ENCODE measurements around the gene U2AF2. TPM values are rescaled to one million over a fixed set of nuclear protein-coding genes. Genes with fewer than 3 reads are reported as not detected.

U2AF2 gene
- polyA plus RNA-seq, 1 donor (not counting 4 experiments of a cell fraction or from before 2014, with no cell fraction given), result 109 TPM

GRCh38 chr19:55667958-55668357, 13.1 kb downstream of the U2AF2 start:
- TF ChIP-seq EZH2 (IDR thresholded peaks at IDR 0.05; ENCODE audit: low read length) (no peak), CTCF (optimal IDR thresholded peaks at IDR 0.05 in 1 of 3, IDR thresholded peaks at IDR 0.05 in 1 of 3, conservative IDR thresholded peaks at IDR 0.05 in 1 of 3; ENCODE audit: extremely low read depth in 1 of 3, insufficient read depth in 2 of 3, low read length in 3 of 3) (no peak)
- no peak overlapping the region for H2AFZ ChIP-seq (ENCODE audit: control insufficient read depth, low read length)
- peaks cover 9% of the 10 kb centered on the region for H3K4me1 ChIP-seq (ENCODE audit: control insufficient read depth, extremely low read depth, insufficient read depth, low read length)
- no peaks in the 10 kb centered on the region for H3K9me3 ChIP-seq (ENCODE audit: control insufficient read depth, low read depth, low read length)
- peaks cover 49% of the 10 kb centered on the region for H4K20me1 ChIP-seq (ENCODE audit: control insufficient read depth, extremely low read depth, insufficient read depth, low read length)
- no peak overlapping the region for H3K4me2 ChIP-seq (ENCODE audit: control insufficient read depth, extremely low read depth, insufficient read depth, low read depth, low read length)
- DNase-seq (ENCODE audit: low read depth, low spot score) (no peak), FAIRE-seq (no peak)
- dilution Hi-C loops (cut with MboI; ENCODE audit: extremely low pct_ligation_motif_present, low sequenced_read_pairs), result no loop called here
- no peak overlapping the region for H3K9ac ChIP-seq (ENCODE audit: control insufficient read depth, extremely low read depth, insufficient read depth, low read length)
- H3K27me3 ChIP-seq (ENCODE audit: control insufficient read depth, extremely low read depth, insufficient read depth, low read length), result no peaks in the 10 kb centered on the region
- no peak overlapping the region for H3K4me3 ChIP-seq (ENCODE audit: control insufficient read depth in 2 of 3, extremely low read depth in 1 of 3, insufficient read depth in 2 of 3, low read depth in 1 of 3, low read length in 3 of 3)
- H3K79me2 ChIP-seq (ENCODE audit: control insufficient read depth, insufficient read depth, low read length), result peaks cover 90% of the 10 kb centered on the region
- H3K36me3 ChIP-seq (ENCODE audit: control insufficient read depth in 2 of 2, extremely low read depth in 1 of 2, insufficient read depth in 2 of 2, low read length in 2 of 2), result peaks cover 49 to 54% of the 10 kb centered on the region in 2 experiments
- H3K9me1 ChIP-seq (ENCODE audit: control insufficient read depth, extremely low read depth, insufficient read depth, low read length), result peaks cover 2% of the 10 kb centered on the region
- H3K27ac ChIP-seq (ENCODE audit: control insufficient read depth, insufficient read depth, low read length), result no peak overlapping the region

- H3K9me3 ChIP-seq (ENCODE audit: control insufficient read depth, low read depth, low read length), result no peaks in the 10 kb centered on the region
- no peaks in the 10 kb centered on the region for H3K27me3 ChIP-seq (ENCODE audit: control insufficient read depth, extremely low read depth, insufficient read depth, low read length)
- H4K20me1 ChIP-seq (ENCODE audit: control insufficient read depth, extremely low read depth, insufficient read depth, low read length), result peaks cover 48% of the 10 kb centered on the region
- TF ChIP-seq CTCF (optimal IDR thresholded peaks at IDR 0.05 in 1 of 3, IDR thresholded peaks at IDR 0.05 in 1 of 3, conservative IDR thresholded peaks at IDR 0.05 in 1 of 3; ENCODE audit: extremely low read depth in 1 of 3, insufficient read depth in 2 of 3, low read length in 3 of 3) (no peak), EZH2 (IDR thresholded peaks at IDR 0.05; ENCODE audit: low read length) (no peak)
- H3K36me3 ChIP-seq (ENCODE audit: control insufficient read depth in 2 of 2, extremely low read depth in 1 of 2, insufficient read depth in 2 of 2, low read length in 2 of 2), result peaks cover 44 to 46% of the 10 kb centered on the region in 2 experiments
- peaks cover 89% of the 10 kb centered on the region for H3K79me2 ChIP-seq (ENCODE audit: control insufficient read depth, insufficient read depth, low read length)
- FAIRE-seq, result no peak
- dilution Hi-C loops (cut with MboI; ENCODE audit: extremely low pct_ligation_motif_present, low sequenced_read_pairs), result no loop called here
- no peak overlapping the region for H3K4me2 ChIP-seq (ENCODE audit: control insufficient read depth, extremely low read depth, insufficient read depth, low read depth, low read length)
- no peak for DNase-seq (ENCODE audit: low read depth, low spot score)
- no peak overlapping the region for H3K9ac ChIP-seq (ENCODE audit: control insufficient read depth, extremely low read depth, insufficient read depth, low read length)
- H2AFZ ChIP-seq (ENCODE audit: control insufficient read depth, low read length), result no peak overlapping the region
- no peak overlapping the region for H3K27ac ChIP-seq (ENCODE audit: control insufficient read depth, insufficient read depth, low read length)
- peaks cover 2% of the 10 kb centered on the region for H3K9me1 ChIP-seq (ENCODE audit: control insufficient read depth, extremely low read depth, insufficient read depth, low read length)
- H3K4me3 ChIP-seq (ENCODE audit: control insufficient read depth in 2 of 3, extremely low read depth in 1 of 3, insufficient read depth in 2 of 3, low read depth in 1 of 3, low read length in 3 of 3), result no peak overlapping the region
- peaks cover 9% of the 10 kb centered on the region for H3K4me1 ChIP-seq (ENCODE audit: control insufficient read depth, extremely low read depth, insufficient read depth, low read length)
Measured at GRCh38 chr19:55668603-55669348, 13.9 kb downstream of the U2AF2 start.

Data from keratinocyte (primary cell).